Right lobe of liver (tissue), 6 donors: ENCODE data around the gene GRAMD2B. TPM values are rescaled to one million over a fixed set of nuclear protein-coding genes. Genes with fewer than 3 reads are reported as not detected.

Experiments used
- ATAC-seq, 4 donors: fragments of 200-7000 bp; cut with Tn5 transposase; one replicate each; pipeline ENCODE4 v1.9.1; 2020; ENCODE audit warnings: mild to moderate bottlenecking in 4 of 4, moderate library complexity in 4 of 4
- DNase-seq, 3 donors: peaks; one replicate each; pipeline ENCODE4 v3.0.0-alpha.2; 2020
- H3K27ac ChIP-seq, 3 donors: fragments of 200-600 bp; one replicate each; pipeline ENCODE4 v1.8.0; 2022
- H3K27me3 ChIP-seq, 2 donors: fragments of 200-600 bp; one replicate each; pipeline ENCODE4 v1.8.0; 2022
- H3K36me3 ChIP-seq, 4 donors: fragments of 200-600 bp; sonication (generic) in 1 of 4; one replicate each; pipeline versions ENCODE4 v1.5.1 to v1.8.0; 2017 to 2022; ENCODE audit warnings: control low read depth in 1 of 4
- H3K4me1 ChIP-seq, 4 donors: fragments of 200-600 bp; sonication (generic) in 1 of 4; one replicate each; pipeline versions ENCODE4 v1.5.1 to v1.8.0; 2017 to 2022; ENCODE audit warnings: control low read depth in 1 of 4
- H3K4me3 ChIP-seq, 3 donors: fragments of 200-600 bp; one replicate each; pipeline ENCODE4 v1.8.0; 2022
- H3K9me3 ChIP-seq, 4 donors: fragments of 200-600 bp; sonication (generic) in 1 of 4; one replicate each; pipeline versions ENCODE4 v1.5.1 to v1.8.0; 2017 to 2022; ENCODE audit warnings: control low read depth in 1 of 4
- CTCF ChIP-seq, 4 donors: fragments of 200-600 bp in 3 of 4; fragments of 450-650 bp in 1 of 4; IDR thresholded peaks; one replicate each; pipeline versions ENCODE4 v1.5.1 to v1.8.0; 2016 to 2022; ENCODE audit warnings: antibody characterized with exemption in 4 of 4, mild to moderate bottlenecking in 2 of 4
- POLR2A ChIP-seq: fragments of 450-650 bp; IDR thresholded peaks from one replicate; pipeline ENCODE4 v1.6.1; 2017; ENCODE audit warnings: antibody characterized with exemption, mild to moderate bottlenecking
- WGBS: methylation state at CpG from one replicate; pipeline ENCODE4 v1.1.6; 2018; ENCODE audit warnings: low coverage, low lambda C conversion rate; ENCODE audit not compliant: insufficient coverage; ENCODE audit errors: missing lambda C conversion rate; 5-methylcytosine and 5-hydroxymethylcytosine counted together
- intact Hi-C, 2 donors: fragments of 100-400 bp; cut with DNase I; formaldehyde crosslinking; loops; one replicate each; pipeline versions ENCODE4 v1.11.2 to v1.14.1; 2022
- total RNA-seq, 6 experiments: library from RNA; depleted of rRNA in 2 of 6; stranded (reverse); fragments of >200 nt in 2 of 6; fragmentation: NEBNext Ultra II Directional in 3 of 6; extraction: Animal tissue kit (Norgen Biotek cat#: 25700) in 3 of 6; gene quantifications; one replicate each; pipeline versions ENCODE4 v1.1.0 to v1.2.4, GENCODE V29; 2016 to 2023
- donor health status: DM: no; HTN: yes; CAD: no.
- donor health status: DM: no; HTN: no; CAD: no.
- donor health status: DM: no; HTN: no; CAD: no.
- donor health status: DM: no; HTN: yes; CAD: no.
- donor health status: DM: no; HTN: yes; CAD: no.

Gene GRAMD2B
- total RNA-seq, 6 experiments from 2014 or later, result 9.9 to 26.4 (median 18.3) TPM

GRCh38 chr5:126403876-126404275 lies 19.3 kb upstream of the GRAMD2B start:
- Histone ChIP-seq H3K27me3 (no peaks in the 10 kb centered on the region), H3K4me1 (peaks cover 0 to 5% (median 0%) of the 10 kb centered on the region in 4 donors), H3K4me3 (no peak overlapping the region), H3K36me3 (no peaks in the 10 kb centered on the region), H3K9me3 (peaks cover 0 to 6% (median 0%) of the 10 kb centered on the region in 4 donors), H3K27ac (no peak overlapping the region)
- intact Hi-C loops, result no loop called here
- DNase-seq (no peak), ATAC-seq (no peak)
- TF ChIP-seq CTCF (IDR thresholded peaks at IDR 0.05), result no peak
- no peak for TF ChIP-seq POLR2A

GRCh38 chr5:126410623-126411022 lies 12.6 kb upstream of the GRAMD2B start:
- ATAC-seq, result no peak
- intact Hi-C loops, result no loop called here
- H3K9me3 ChIP-seq, result no peaks in the 10 kb centered on the region
- DNase-seq, result no peak
- no peak overlapping the region for H3K27ac ChIP-seq
- 61% methylated on average over 2 of the region's 2 CpGs for WGBS
- no peak for TF ChIP-seq POLR2A
- TF ChIP-seq CTCF (IDR thresholded peaks at IDR 0.05), result no peak
- H3K36me3 ChIP-seq, result no peaks in the 10 kb centered on the region
- no peak overlapping the region for H3K4me3 ChIP-seq
- H3K27me3 ChIP-seq, result no peaks in the 10 kb centered on the region
- H3K4me1 ChIP-seq, result peaks cover 0 to 11% (median 0%) of the 10 kb centered on the region in 4 donors

- H3K4me3 ChIP-seq, result no peak overlapping the region
- H3K9me3 ChIP-seq, result no peaks in the 10 kb centered on the region
- ATAC-seq (no peak), DNase-seq (no peak)
- intact Hi-C loops, result no loop called here
- H3K4me1 ChIP-seq, result peaks cover 0 to 11% (median 0%) of the 10 kb centered on the region in 4 donors
- H3K36me3 ChIP-seq, result no peaks in the 10 kb centered on the region
- H3K27me3 ChIP-seq, result no peaks in the 10 kb centered on the region
- H3K27ac ChIP-seq, result no peak overlapping the region
- WGBS, result 69% methylated on average over 3 of the region's 3 CpGs
- TF ChIP-seq POLR2A (no peak), CTCF (IDR thresholded peaks at IDR 0.05) (no peak)
These were observed 9.4 kb upstream of the GRAMD2B start for GRCh38 chr5:126413856-126414255.

- H3K4me1 ChIP-seq, result peaks cover 0 to 11% (median 0%) of the 10 kb centered on the region in 4 donors
- H3K9me3 ChIP-seq, result no peaks in the 10 kb centered on the region
- H3K4me3 ChIP-seq, result no peak overlapping the region
- intact Hi-C loops, result no loop called here
- DNase-seq (no peak), ATAC-seq (peak; percentile 75 to 78 (median 78))
- 40% methylated on average over 1 of the region's 1 CpG for WGBS
- peak overlapping the region in 2 of 3 donors; percentile 5 to 12 for H3K27ac ChIP-seq
- no peaks in the 10 kb centered on the region for H3K36me3 ChIP-seq
- TF ChIP-seq POLR2A (no peak), CTCF (IDR thresholded peaks at IDR 0.05) (no peak)
- no peaks in the 10 kb centered on the region for H3K27me3 ChIP-seq
These were observed 8.2 kb upstream of the GRAMD2B start for GRCh38 chr5:126414874-126415502.

- H3K27me3 ChIP-seq, result no peaks in the 10 kb centered on the region
- peak overlapping the region in 1 of 3 donors; percentile 5 for H3K27ac ChIP-seq
- no peak overlapping the region for H3K4me3 ChIP-seq
- H3K36me3 ChIP-seq, result no peaks in the 10 kb centered on the region
- no peak for TF ChIP-seq POLR2A
- TF ChIP-seq CTCF (IDR thresholded peaks at IDR 0.05), result no peak
- DNase-seq (no peak), ATAC-seq (no peak)
- intact Hi-C loops, result no loop called here
- WGBS, result 47% methylated on average over 4 of the region's 4 CpGs
- H3K4me1 ChIP-seq, result peaks cover 0 to 11% (median 0%) of the 10 kb centered on the region in 4 donors
- no peaks in the 10 kb centered on the region for H3K9me3 ChIP-seq
These were observed 7.4 kb upstream of the GRAMD2B start for GRCh38 chr5:126415789-126416188.
